Ishikawa (cell line): Measurements from ENCODE around the gene RIPK3.

Experiments used
- CEBPB ChIP-seq: IDR thresholded peaks from 2 replicates; pipeline ENCODE4 v1.6.1; 2012
- CREB1 ChIP-seq: IDR thresholded peaks from 2 replicates; pipeline ENCODE4 v1.6.1; 2012; ENCODE audit warnings: low read depth
- EGR1 ChIP-seq: IDR thresholded peaks from 2 replicates; pipeline ENCODE4 v1.6.1; 2012
- EP300 ChIP-seq: IDR thresholded peaks from 2 replicates; pipeline ENCODE4 v1.6.1; 2012; ENCODE audit warnings: borderline replicate concordance
- FOXM1 ChIP-seq: IDR thresholded peaks from 2 replicates; pipeline ENCODE4 v1.6.1; 2012; ENCODE audit warnings: low read depth, borderline replicate concordance
- NFIC ChIP-seq: IDR thresholded peaks from 2 replicates; pipeline ENCODE4 v1.6.1; 2012
- RAD21 ChIP-seq: IDR thresholded peaks from 2 replicates; pipeline ENCODE4 v1.6.1; 2012; ENCODE audit warnings: low read depth
- TAF1 ChIP-seq: IDR thresholded peaks from 2 replicates; pipeline ENCODE4 v1.6.1; 2012; ENCODE audit warnings: low read depth, mild to moderate bottlenecking
- TCF12 ChIP-seq: IDR thresholded peaks from 2 replicates; pipeline ENCODE4 v1.6.1; 2012; ENCODE audit warnings: low read depth
- TEAD4 ChIP-seq: IDR thresholded peaks from 2 replicates; pipeline ENCODE4 v1.6.1; 2012
- YY1 ChIP-seq: IDR thresholded peaks from 2 replicates; pipeline ENCODE4 v1.6.1; 2012; ENCODE audit warnings: low read depth
- ZBTB7A ChIP-seq: IDR thresholded peaks from 2 replicates; pipeline ENCODE4 v1.6.1; 2012; ENCODE audit warnings: low read depth
- TF ChIP-seq, protein P1 (sequence below): IDR thresholded peaks from 2 replicates; pipeline ENCODE4 v1.6.1; 2012
- TF ChIP-seq, protein P2 (sequence below): IDR thresholded peaks from 2 replicates; pipeline ENCODE4 v1.6.1; 2012
- TF ChIP-seq, protein P3 (sequence below): IDR thresholded peaks from 2 replicates; pipeline ENCODE4 v1.6.1; 2012; ENCODE audit warnings: low read depth, mild to moderate bottlenecking

Gene RIPK3

DNA sequence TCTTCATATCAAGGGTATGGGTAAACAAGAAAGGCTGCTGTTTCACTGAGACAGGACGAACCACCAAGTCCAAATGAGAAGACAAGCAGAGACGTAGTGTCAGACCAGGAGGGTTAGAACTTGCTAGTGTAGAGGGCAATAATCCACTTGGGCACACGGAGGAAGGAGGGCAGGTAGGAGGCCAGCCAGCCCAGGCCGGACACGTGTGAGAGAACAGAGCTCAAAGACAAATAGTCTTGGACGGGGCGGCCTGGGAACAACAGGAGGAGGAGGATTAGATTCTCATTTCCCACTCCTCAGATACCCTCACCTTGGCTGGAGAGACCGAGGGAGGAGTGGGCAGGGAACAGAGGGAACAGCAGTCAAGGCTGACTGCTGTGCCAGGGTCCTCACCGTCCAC, 49.0 kb downstream of the RIPK3 start:
- no peak for TF ChIP-seq RAD21
- TF ChIP-seq FOXM1 = no peak
- TF ChIP-seq NFIC = no peak
- no peak for TF ChIP-seq CEBPB
- TF ChIP-seq, protein P1, sequence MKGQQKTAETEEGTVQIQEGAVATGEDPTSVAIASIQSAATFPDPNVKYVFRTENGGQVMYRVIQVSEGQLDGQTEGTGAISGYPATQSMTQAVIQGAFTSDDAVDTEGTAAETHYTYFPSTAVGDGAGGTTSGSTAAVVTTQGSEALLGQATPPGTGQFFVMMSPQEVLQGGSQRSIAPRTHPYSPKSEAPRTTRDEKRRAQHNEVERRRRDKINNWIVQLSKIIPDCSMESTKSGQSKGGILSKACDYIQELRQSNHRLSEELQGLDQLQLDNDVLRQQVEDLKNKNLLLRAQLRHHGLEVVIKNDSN = no peak
- TF ChIP-seq TEAD4 = no peak
- TF ChIP-seq, protein P2, sequence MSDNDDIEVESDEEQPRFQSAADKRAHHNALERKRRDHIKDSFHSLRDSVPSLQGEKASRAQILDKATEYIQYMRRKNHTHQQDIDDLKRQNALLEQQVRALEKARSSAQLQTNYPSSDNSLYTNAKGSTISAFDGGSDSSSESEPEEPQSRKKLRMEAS = no peak
- no peak for TF ChIP-seq EP300
- TF ChIP-seq YY1 = no peak
- no peak for TF ChIP-seq TAF1
- TF ChIP-seq CREB1 = no peak
- TF ChIP-seq, protein P3, sequence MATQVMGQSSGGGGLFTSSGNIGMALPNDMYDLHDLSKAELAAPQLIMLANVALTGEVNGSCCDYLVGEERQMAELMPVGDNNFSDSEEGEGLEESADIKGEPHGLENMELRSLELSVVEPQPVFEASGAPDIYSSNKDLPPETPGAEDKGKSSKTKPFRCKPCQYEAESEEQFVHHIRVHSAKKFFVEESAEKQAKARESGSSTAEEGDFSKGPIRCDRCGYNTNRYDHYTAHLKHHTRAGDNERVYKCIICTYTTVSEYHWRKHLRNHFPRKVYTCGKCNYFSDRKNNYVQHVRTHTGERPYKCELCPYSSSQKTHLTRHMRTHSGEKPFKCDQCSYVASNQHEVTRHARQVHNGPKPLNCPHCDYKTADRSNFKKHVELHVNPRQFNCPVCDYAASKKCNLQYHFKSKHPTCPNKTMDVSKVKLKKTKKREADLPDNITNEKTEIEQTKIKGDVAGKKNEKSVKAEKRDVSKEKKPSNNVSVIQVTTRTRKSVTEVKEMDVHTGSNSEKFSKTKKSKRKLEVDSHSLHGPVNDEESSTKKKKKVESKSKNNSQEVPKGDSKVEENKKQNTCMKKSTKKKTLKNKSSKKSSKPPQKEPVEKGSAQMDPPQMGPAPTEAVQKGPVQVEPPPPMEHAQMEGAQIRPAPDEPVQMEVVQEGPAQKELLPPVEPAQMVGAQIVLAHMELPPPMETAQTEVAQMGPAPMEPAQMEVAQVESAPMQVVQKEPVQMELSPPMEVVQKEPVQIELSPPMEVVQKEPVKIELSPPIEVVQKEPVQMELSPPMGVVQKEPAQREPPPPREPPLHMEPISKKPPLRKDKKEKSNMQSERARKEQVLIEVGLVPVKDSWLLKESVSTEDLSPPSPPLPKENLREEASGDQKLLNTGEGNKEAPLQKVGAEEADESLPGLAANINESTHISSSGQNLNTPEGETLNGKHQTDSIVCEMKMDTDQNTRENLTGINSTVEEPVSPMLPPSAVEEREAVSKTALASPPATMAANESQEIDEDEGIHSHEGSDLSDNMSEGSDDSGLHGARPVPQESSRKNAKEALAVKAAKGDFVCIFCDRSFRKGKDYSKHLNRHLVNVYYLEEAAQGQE = no peak
- no peak for TF ChIP-seq EGR1
- no peak for TF ChIP-seq TCF12

DNA sequence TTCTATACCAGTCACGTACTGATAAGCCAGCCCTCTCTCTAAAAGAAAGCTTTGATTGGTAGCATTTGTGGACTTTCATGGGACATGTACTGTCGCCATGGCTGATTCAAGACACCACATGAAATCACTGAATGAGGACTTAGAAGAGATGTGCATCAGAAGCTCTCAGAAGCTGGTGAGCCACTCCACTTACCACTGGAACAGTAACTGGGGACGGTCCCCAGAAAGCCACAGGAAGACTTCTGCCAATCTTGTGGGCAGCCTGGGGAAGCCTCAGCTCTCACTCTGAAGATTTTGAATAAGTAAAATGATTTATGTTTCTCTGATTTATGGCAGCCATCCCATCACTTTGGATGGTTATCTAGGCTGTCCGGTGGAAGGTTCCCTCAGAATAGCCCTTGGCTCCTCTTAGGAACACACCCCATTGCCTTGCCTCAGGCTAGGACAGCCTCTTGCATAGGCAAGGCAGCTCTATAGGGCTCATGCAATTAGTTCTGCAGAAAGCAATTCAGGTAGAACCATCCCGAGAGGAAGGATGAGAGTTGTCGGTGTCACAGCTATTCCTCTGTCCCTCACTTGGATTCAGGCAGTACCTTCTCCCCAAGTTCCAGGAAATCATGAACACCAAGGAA, 50.0 kb downstream of the RIPK3 start:
- TF ChIP-seq FOXM1 = no peak

DNA sequence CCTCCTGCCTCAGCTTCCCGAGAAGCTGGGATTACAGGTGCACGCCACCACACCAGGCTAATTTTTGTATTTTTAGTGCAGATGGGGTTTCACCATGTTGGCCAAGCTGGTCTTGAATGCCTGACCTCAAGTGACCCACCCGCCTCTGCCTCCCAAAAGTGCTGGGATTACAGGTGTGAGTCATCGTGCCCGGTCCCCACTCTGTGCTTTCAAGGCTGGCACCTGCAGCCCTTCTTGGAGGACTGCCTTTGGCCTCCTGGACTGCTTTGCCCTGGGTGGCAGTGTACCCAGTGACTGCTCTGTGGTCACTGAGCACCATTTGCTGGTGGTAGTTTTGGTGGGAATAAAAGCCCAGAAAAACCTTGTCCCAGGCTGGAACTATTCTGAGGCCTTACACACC, 52.8 kb downstream of the RIPK3 start:
- no peak for TF ChIP-seq TAF1
- TF ChIP-seq EGR1 = no peak
- TF ChIP-seq, protein P1 = no peak
- TF ChIP-seq ZBTB7A = no peak
- TF ChIP-seq, protein P3 = no peak
- no peak for TF ChIP-seq YY1
- no peak for TF ChIP-seq CEBPB
- no peak for TF ChIP-seq TEAD4
- no peak for TF ChIP-seq FOXM1
- no peak for TF ChIP-seq CREB1
- no peak for TF ChIP-seq RAD21
- no peak for TF ChIP-seq NFIC
- TF ChIP-seq EP300 = no peak
- TF ChIP-seq, protein P2 = no peak
